HG03095 (cell line): ENCODE data around the gene SLIT3.

ENCODE experiments used
- ATAC-seq: cut with Tn5 transposase; IDR thresholded peaks from one replicate; pipeline ENCODE4 v1.9.1; 2021; ENCODE audit warnings: moderate library complexity; ENCODE audit not compliant: unreplicated experiment

Gene SLIT3

GRCh38 chr5:168908207-168908606 lies 392.7 kb downstream of the SLIT3 start:
- ATAC-seq: no peak

- no peak for ATAC-seq
Measured at GRCh38 chr5:168903061-168903460, 397.9 kb downstream of the SLIT3 start.

- no peak for ATAC-seq
Measured at GRCh38 chr5:168899673-168900072, 401.3 kb downstream of the SLIT3 start.

DNA sequence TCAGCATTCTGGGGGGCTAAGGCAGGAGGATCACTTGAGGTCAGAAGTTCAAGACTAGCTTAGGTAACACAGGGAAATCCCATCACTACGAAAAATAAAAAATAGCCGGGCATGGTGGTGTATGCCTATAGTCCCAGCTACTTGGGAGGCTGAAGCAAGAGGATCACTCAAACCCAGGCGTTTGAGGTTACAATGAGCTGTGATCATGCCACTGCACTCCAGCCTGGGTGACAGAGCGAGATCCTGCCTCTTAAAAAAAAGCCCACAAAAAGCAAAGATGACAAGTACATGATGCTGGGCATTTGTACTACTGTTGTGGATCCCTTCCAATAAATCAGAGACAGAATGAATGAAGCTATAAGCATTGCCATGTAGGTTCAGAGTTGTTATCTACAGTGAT lies 401.7 kb downstream of the SLIT3 start:
- ATAC-seq: no peak

DNA sequence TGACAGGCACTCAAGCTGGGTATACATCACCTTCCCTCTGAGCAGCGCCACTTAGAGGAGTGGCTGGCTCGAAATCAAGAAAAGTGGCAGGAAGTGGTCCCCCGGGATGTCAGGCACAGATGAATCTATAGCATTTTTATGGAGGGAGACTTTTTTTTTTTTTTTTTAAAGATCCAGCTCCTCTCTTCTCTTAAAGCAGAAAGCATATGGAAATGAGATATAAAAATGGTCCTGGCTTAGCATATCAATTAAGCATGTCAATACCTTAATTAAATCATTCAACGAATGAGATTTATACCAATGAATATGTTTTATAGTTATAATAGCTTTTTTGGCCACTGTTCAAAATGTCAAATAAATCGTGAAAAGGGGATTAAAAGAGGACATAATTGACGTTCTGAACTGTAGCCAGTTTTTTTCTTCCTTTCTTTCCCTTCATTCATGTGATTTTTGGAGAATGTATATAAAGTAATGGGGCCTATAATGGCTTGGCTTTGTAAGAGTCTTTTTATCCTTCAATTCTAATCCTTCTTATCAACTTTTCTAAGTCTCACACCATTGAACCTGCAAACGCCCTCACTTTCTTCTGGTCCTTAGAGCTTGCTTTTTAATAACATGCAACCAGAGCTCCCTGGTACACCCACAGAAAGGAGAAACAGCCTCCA lies 402.6 kb downstream of the SLIT3 start:
- ATAC-seq: no peak

DNA sequence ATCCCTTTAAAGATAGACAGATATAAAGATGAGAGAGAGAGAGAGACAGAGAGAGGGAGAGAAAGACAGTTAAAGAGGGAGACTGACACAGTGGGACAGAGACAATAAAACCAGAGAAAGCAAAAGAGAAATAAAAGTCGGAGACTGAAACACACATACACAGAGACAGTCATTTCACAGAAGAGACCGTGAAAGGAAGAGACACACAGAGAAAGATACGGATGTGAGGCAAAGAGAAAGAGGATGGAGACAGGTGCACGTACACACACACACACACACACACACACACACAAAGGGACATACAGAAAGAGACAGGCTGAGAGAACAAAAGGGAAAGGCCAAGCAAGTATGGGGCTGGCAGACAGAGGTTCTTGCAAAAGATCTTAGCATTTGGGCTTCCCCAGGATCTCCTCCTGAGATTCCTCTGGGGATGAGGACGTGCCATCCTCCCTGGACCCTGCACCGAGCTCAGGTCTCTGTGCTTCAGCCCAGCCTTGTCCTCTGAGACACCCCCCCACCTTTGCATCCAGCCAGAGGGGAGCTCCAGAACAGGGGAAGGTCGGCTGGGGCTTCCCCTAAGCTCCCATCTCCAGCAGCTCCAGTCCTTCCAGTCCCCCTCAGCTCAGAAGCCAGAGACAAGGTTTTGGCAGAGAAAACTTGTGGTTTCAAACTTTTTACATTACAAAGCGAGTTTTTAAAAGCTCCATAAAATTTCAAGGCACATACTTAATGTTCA lies 403.4 kb downstream of the SLIT3 start:
- no peak for ATAC-seq

- ATAC-seq: no peak
Measured at GRCh38 chr5:168895295-168896071, 405.5 kb downstream of the SLIT3 start.

- ATAC-seq: no peak
Measured at GRCh38 chr5:168893283-168893682, 407.7 kb downstream of the SLIT3 start.

GRCh38 chr5:168892618-168893186 lies 408.2 kb downstream of the SLIT3 start:
- ATAC-seq: no peak

DNA sequence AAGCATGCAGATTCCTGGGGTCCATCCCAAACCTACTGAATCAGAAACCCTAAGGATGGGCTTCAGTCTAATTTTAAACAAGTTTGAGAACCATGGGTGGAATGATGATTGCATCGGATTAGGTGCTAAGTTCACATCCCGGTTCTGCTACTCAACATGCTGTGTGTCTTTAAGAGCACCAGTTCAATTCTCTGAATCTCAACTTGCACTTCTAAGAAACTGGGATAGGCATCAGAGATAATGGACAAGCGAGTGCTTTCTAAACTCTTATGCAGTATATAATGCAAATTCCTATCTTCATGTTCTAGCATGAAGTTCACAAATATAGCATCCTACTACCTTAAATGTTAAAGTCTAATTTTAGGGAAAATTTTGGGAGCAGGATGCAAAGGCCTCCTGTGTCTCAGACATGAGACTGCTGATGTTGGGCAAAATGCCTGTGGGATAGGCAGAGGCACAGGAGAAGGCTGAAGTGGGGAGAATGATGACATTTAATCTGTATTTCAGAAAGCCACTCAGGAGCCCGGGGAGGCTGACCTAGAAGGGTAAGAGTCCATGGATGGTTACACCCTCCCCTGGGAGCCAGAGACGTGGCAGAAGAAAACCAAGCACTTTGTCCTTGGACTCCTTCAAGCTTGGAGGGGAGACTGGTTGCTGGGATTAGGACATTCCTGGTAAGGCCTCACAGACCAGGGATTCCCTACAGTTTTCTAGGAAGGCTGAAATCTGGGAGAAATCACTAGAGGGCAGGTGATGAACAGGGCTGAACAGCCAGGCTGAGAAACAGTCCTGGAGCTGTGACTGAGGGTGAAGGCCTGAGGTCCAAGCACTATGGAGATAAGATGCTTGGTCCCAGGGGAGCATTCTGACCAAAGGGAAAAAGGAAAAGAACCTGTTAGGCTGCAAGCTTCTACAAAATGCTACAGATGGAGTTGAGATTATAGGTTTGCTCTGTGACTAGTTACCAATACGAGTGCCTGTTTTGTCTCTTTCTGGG lies 409.8 kb downstream of the SLIT3 start:
- no peak for ATAC-seq

- no peak for ATAC-seq
Measured at GRCh38 chr5:168889039-168889438, 411.9 kb downstream of the SLIT3 start.

GRCh38 chr5:168887931-168888330 lies 413.0 kb downstream of the SLIT3 start:
- no peak for ATAC-seq

DNA sequence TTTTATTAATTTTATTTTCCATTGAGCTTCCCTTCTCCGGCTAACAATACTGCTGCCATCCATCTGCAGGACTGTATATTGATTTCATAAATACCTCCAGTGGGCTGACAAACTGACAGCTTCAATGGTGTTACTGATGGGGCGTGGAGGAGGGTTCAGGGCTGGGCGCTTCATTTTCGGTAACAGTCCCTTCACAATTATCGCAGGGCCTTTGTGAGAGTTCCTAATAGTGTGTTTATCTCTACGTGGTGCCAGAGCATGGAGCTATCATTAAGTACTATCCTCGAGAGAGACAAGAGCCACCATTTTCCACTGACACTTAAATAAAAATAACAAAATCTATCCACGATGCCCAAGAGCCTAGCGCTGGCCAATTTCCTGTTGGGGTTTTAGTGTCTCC lies 414.8 kb downstream of the SLIT3 start:
- ATAC-seq: no peak

- no peak for ATAC-seq
Measured at GRCh38 chr5:168885324-168886120, 415.4 kb downstream of the SLIT3 start.

DNA sequence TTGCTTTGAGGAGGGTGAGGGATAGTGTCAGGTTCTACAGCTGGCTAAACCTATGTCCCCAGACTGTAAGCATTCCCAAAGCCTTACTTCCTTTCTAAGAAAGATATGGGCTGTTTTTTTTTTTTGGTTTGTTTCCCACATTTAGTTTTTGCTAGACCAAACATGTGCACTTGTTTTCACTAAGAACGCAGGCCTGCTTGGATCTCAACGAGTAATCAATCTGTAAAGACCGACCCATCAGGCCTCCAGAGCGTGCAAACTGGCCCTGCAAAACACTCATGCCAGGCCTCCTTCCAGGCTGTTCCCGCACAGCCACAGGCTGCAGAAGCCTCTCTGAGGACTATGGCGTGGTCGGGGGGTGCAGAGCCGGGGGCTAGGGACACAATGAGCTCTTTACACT lies 416.9 kb downstream of the SLIT3 start:
- no peak for ATAC-seq

GRCh38 chr5:168883281-168883741 lies 417.6 kb downstream of the SLIT3 start:
- ATAC-seq: no peak

DNA sequence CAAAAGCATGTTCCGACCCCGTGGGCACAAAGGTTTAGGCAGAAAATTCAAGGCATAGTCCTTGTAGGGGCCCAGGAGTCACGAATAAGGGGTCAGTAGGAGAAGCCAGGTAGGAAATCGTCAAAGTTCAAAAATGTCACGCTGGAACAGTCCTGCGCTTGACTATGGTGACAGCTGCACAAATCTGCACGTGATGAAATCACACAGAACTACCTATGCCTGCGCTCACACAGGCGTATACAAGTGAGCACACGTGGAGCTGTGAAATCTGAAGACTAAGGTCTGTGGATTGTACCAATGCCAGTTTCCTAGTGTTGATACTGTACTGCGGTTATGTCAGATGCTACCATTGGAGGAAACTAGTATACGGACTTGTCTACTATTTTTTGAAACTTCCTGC lies 418.7 kb downstream of the SLIT3 start:
- no peak for ATAC-seq

- ATAC-seq: no peak
Measured at GRCh38 chr5:168881427-168882149, 419.4 kb downstream of the SLIT3 start.

GRCh38 chr5:168879929-168880328 lies 421.0 kb downstream of the SLIT3 start:
- ATAC-seq: peak; percentile 90
